OCI-LY7 (cell line): ENCODE data around the gene PDXK. TPM values are rescaled to one million over a fixed set of nuclear protein-coding genes. Genes with fewer than 3 reads are reported as not detected.

Source experiments
- BruUV-seq: library from RNA; stranded (reverse); fragments of 400-500 nt; replicated peaks from 2 replicates; lab custom pipeline; 2021; lab: Mats Ljungman, UMichigan
- CTCF ChIA-PET: fragments of 300-600 bp; sonication (Branson Sonifier 250); formaldehyde crosslinking; loops from one replicate; lab custom pipeline; 2022; ENCODE audit warnings: antibody characterized with exemption; ENCODE audit not compliant: unreplicated experiment; lab: Charles Lee
- POLR2A ChIA-PET: fragments of 300-600 bp; sonication (Branson Sonifier 250); formaldehyde crosslinking; loops from one replicate; lab custom pipeline; 2022; ENCODE audit warnings: antibody characterized with exemption; lab: Charles Lee
- DNase-seq: peaks from one replicate; pipeline ENCODE4 v3.0.0-alpha.2; 2015; ENCODE audit warnings: low spot score
- H2AFZ ChIP-seq: fragments of 200-600 bp; sonication (generic), shearing (Covaris generic); 2 replicates; pipeline ENCODE4 v1.6.1; 2014; ENCODE audit warnings: mild to moderate bottlenecking, antibody characterized with exemption, low read length, moderate library complexity
- H3K27ac ChIP-seq: fragments of 200-600 bp; sonication (generic); 2 replicates; pipeline ENCODE4 v1.5.1; 2014; ENCODE audit warnings: mixed run types, low read depth, mild to moderate bottlenecking, moderate library complexity, low read length, inconsistent platforms; ENCODE audit not compliant: poor library complexity, severe bottlenecking
- H3K36me3 ChIP-seq: fragments of 200-600 bp; sonication (generic); 2 replicates; pipeline ENCODE4 v1.6.1; 2014; ENCODE audit warnings: mild to moderate bottlenecking, antibody characterized with exemption, low read length, moderate library complexity, mixed read lengths; ENCODE audit not compliant: insufficient read depth
- H3K4me1 ChIP-seq: fragments of 200-600 bp; sonication (generic); 2 replicates; pipeline ENCODE4 v1.5.1; 2014; ENCODE audit warnings: mild to moderate bottlenecking, low read length; ENCODE audit not compliant: insufficient read depth, poor library complexity, severe bottlenecking
- H3K4me2 ChIP-seq: fragments of 200-600 bp; sonication (generic); 2 replicates; pipeline ENCODE4 v1.6.1; 2014; ENCODE audit warnings: mild to moderate bottlenecking, low read length
- H3K4me3 ChIP-seq: fragments of 200-600 bp; sonication (generic); 2 replicates; pipeline ENCODE4 v1.5.1; 2014; ENCODE audit warnings: mild to moderate bottlenecking, low read depth, low read length; ENCODE audit not compliant: poor library complexity, severe bottlenecking
- H3K79me2 ChIP-seq: fragments of 200-600 bp; sonication (generic); 2 replicates; pipeline ENCODE4 v1.6.1; 2016; ENCODE audit warnings: low read depth, mild to moderate bottlenecking, low read length, moderate library complexity, mixed read lengths; ENCODE audit not compliant: insufficient read depth
- H3K9me2 ChIP-seq: fragments of 200-600 bp; sonication (generic); 2 replicates; pipeline ENCODE4 v1.6.1; 2016; ENCODE audit warnings: mild to moderate bottlenecking, low read length, mixed read lengths; ENCODE audit not compliant: insufficient read depth
- H3K9me3 ChIP-seq: fragments of 200-600 bp; sonication (generic); 2 replicates; pipeline ENCODE4 v1.6.1; 2014; ENCODE audit warnings: mild to moderate bottlenecking, mixed run types, low read length, mixed read lengths
- H4K20me1 ChIP-seq: fragments of 200-600 bp; sonication (generic); 2 replicates; pipeline ENCODE4 v1.6.1; 2014; ENCODE audit warnings: mild to moderate bottlenecking, antibody characterized with exemption, low read length, moderate library complexity, mixed read lengths; ENCODE audit not compliant: insufficient read depth
- CTCF ChIP-seq: fragments of 200-600 bp; sonication (generic); conservative IDR thresholded peaks from 2 replicates; pipeline ENCODE4 v1.5.1; 2014; ENCODE audit warnings: mild to moderate bottlenecking, antibody characterized with exemption, low read length, moderate library complexity, mixed read lengths
- EZH2phosphoT487 ChIP-seq: fragments of 200-600 bp; sonication (generic); IDR thresholded peaks from 2 replicates; pipeline ENCODE4 v1.6.1; 2018; ENCODE audit warnings: low read depth, borderline replicate concordance, mild to moderate bottlenecking, mixed run types, antibody characterized with exemption, low read length, moderate library complexity, mixed read lengths
- intact Hi-C: fragments of 100-400 bp; cut with micrococcal nuclease; formaldehyde crosslinking; loops from one replicate; pipeline ENCODE4 v1.10.0; 2022; ENCODE audit not compliant: unreplicated experiment
- total RNA-seq, 2 experiments: library from RNA; depleted of rRNA in 1 of 2; stranded (reverse); fragments of >200 nt in 1 of 2; shearing (Covaris generic) in 1 of 2; gene quantifications; 2 replicates each; pipeline ENCODE4 v1.2.3, GENCODE V29; 2014 to 2022

PDXK gene
- total RNA-seq, 2 experiments from 2014 or later, result 32.8 to 67.0 TPM

GRCh38 chr21:43749651-43750262, 30.8 kb downstream of the PDXK start:
- BruUV-seq, result no TSS peak
- H3K79me2 ChIP-seq, result no peaks in the 10 kb centered on the region
- no peaks in the 10 kb centered on the region for H3K9me2 ChIP-seq
- ChIA-PET POLR2A (no interaction called here), CTCF (no interaction called here)
- H3K4me1 ChIP-seq, result no peaks in the 10 kb centered on the region
- no peaks in the 10 kb centered on the region for H3K9me3 ChIP-seq
- no peak overlapping the region for H3K4me3 ChIP-seq
- H2AFZ ChIP-seq, result no peak overlapping the region
- no peak for DNase-seq
- intact Hi-C loops, result no loop called here
- H4K20me1 ChIP-seq, result no peaks in the 10 kb centered on the region
- no peak overlapping the region for H3K27ac ChIP-seq
- H3K4me2 ChIP-seq, result no peak overlapping the region
- H3K36me3 ChIP-seq, result peaks cover 22% of the 10 kb centered on the region
- TF ChIP-seq EZH2phosphoT487 (no peak), CTCF (no peak)

GRCh38 chr21:43750339-43751033, 31.6 kb downstream of the PDXK start:
- H3K9me3 ChIP-seq, result no peaks in the 10 kb centered on the region
- H3K4me1 ChIP-seq, result no peaks in the 10 kb centered on the region
- no peak overlapping the region for H3K27ac ChIP-seq
- BruUV-seq, result no TSS peak
- POLR2A ChIA-PET, result no interaction called here
- H3K9me2 ChIP-seq, result no peaks in the 10 kb centered on the region
- no peak for DNase-seq
- H3K36me3 ChIP-seq, result peaks cover 27% of the 10 kb centered on the region
- CTCF ChIA-PET, result no interaction called here
- TF ChIP-seq CTCF, result no peak
- TF ChIP-seq EZH2phosphoT487, result no peak
- no peak overlapping the region for H3K4me3 ChIP-seq
- H4K20me1 ChIP-seq, result no peaks in the 10 kb centered on the region
- H3K79me2 ChIP-seq, result no peaks in the 10 kb centered on the region
- intact Hi-C loops, result no loop called here
- no peak overlapping the region for H2AFZ ChIP-seq
- no peak overlapping the region for H3K4me2 ChIP-seq
